GM23338 (cell line): ENCODE measurements around the gene SLC19A1. TPM values are rescaled to one million over a fixed set of nuclear protein-coding genes. Genes with fewer than 3 reads are reported as not detected.

Experiments
- ATAC-seq: fragments of 200-7000 bp; cut with Tn5 transposase; 3 replicates; pipeline ENCODE4 v1.9.1; 2020
- DNase-seq: peaks from one replicate; pipeline ENCODE4 v3.0.0-alpha.2; 2015; ENCODE audit warnings: low spot score
- H2AFZ ChIP-seq: fragments of 200-600 bp; sonication (generic); 2 replicates; pipeline ENCODE4 v1.8.0; 2016; ENCODE audit warnings: antibody characterized with exemption, mild to moderate bottlenecking, moderate library complexity
- H3F3A ChIP-seq: fragments of 200-600 bp; sonication (generic); replicated peaks from 2 replicates; pipeline ENCODE4 v1.8.0; 2017; ENCODE audit warnings: antibody characterized with exemption, mixed run types, low read depth
- H3K27ac ChIP-seq: fragments of 200-600 bp; sonication (generic); 2 replicates; pipeline ENCODE4 v1.6.1; 2016; ENCODE audit warnings: low read depth
- H3K27me3 ChIP-seq: fragments of 200-600 bp; sonication (generic); 2 replicates; pipeline ENCODE4 v1.8.0; 2016; ENCODE audit warnings: mild to moderate bottlenecking, mixed run types, moderate library complexity; ENCODE audit not compliant: insufficient read depth
- H3K36me3 ChIP-seq: fragments of 200-600 bp; sonication (generic); 2 replicates; pipeline ENCODE4 v1.8.0; 2016; ENCODE audit warnings: mild to moderate bottlenecking; ENCODE audit not compliant: insufficient read depth
- H3K4me1 ChIP-seq: fragments of 200-600 bp; sonication (generic); 2 replicates; pipeline ENCODE4 v1.8.0; 2016; ENCODE audit warnings: mild to moderate bottlenecking, moderate library complexity; ENCODE audit not compliant: insufficient read depth
- H3K4me2 ChIP-seq: fragments of 200-600 bp; sonication (generic); 2 replicates; pipeline ENCODE4 v1.7.1; 2017; ENCODE audit warnings: mixed run types
- H3K4me3 ChIP-seq: fragments of 200-600 bp; sonication (generic); 2 replicates; pipeline ENCODE4 v1.6.1; 2016; ENCODE audit warnings: mixed run types
- H3K79me2 ChIP-seq: fragments of 200-600 bp; sonication (generic); replicated peaks from 2 replicates; pipeline ENCODE4 v1.8.0; 2017; ENCODE audit warnings: mild to moderate bottlenecking; ENCODE audit not compliant: insufficient read depth
- H3K9me2 ChIP-seq: fragments of 200-600 bp; sonication (generic); 2 replicates; pipeline ENCODE4 v1.8.0; 2017; ENCODE audit not compliant: insufficient read depth
- H4K20me1 ChIP-seq: fragments of 200-600 bp; sonication (generic); replicated peaks from 2 replicates; pipeline ENCODE4 v1.8.0; 2017; ENCODE audit warnings: mild to moderate bottlenecking; ENCODE audit not compliant: insufficient read depth
- H3K27ac Mint-ChIP-seq: 2 replicates; pipeline ENCODE4 v1.8.0; 2020; ENCODE audit warnings: inconsistent platforms, mild to moderate bottlenecking, moderate library complexity, mixed read lengths
- H3K27me3 Mint-ChIP-seq: 3 replicates; pipeline ENCODE4 v1.8.0; 2022; ENCODE audit warnings: low read depth, mild to moderate bottlenecking, moderate library complexity, mixed read lengths, inconsistent platforms; ENCODE audit not compliant: insufficient read depth, poor library complexity
- H3K36me3 Mint-ChIP-seq: 3 replicates; pipeline ENCODE4 v1.8.0; 2021; ENCODE audit warnings: low read depth, mild to moderate bottlenecking, inconsistent platforms, moderate library complexity, mixed read lengths
- H3K4me1 Mint-ChIP-seq: 3 replicates; pipeline ENCODE4 v1.8.0; 2020; ENCODE audit warnings: mild to moderate bottlenecking, inconsistent platforms, mixed read lengths
- H3K4me3 Mint-ChIP-seq: 3 replicates; pipeline ENCODE4 v1.8.0; 2021; ENCODE audit warnings: moderate library complexity, mild to moderate bottlenecking, inconsistent platforms, mixed read lengths
- H3K9me3 Mint-ChIP-seq: 3 replicates; pipeline ENCODE4 v1.8.0; 2020; ENCODE audit warnings: moderate library complexity, mild to moderate bottlenecking, inconsistent platforms, mixed read lengths
- CREB1 ChIP-seq: fragments of 250-450 bp; sonication (Bioruptor Pico); IDR thresholded peaks from 2 replicates; pipeline ENCODE4 v1.5.0; 2020; ENCODE audit warnings: low read depth, mild to moderate bottlenecking, moderate library complexity
- EZH2 ChIP-seq: fragments of 200-600 bp; sonication (generic); IDR thresholded peaks from one replicate; pipeline ENCODE4 v1.8.0; 2017; ENCODE audit warnings: antibody characterized with exemption, mild to moderate bottlenecking, low read depth; ENCODE audit not compliant: unreplicated experiment
- EZH2phosphoT487 ChIP-seq: fragments of 200-600 bp; sonication (generic); IDR thresholded peaks from one replicate; pipeline ENCODE4 v1.8.1; 2018; ENCODE audit warnings: antibody characterized with exemption; ENCODE audit not compliant: unreplicated experiment
- JUNB ChIP-seq: IDR thresholded peaks from one replicate; pipeline ENCODE4 v1.6.1; 2016; ENCODE audit warnings: antibody characterized with exemption; ENCODE audit not compliant: unreplicated experiment
- POLR2AphosphoS5 ChIP-seq: IDR thresholded peaks from 2 replicates; pipeline ENCODE4 v1.6.1; 2016; ENCODE audit warnings: antibody characterized with exemption, low read depth
- STAT1 ChIP-seq: IDR thresholded peaks from one replicate; pipeline ENCODE4 v1.6.1; 2016; ENCODE audit warnings: antibody characterized with exemption; ENCODE audit not compliant: unreplicated experiment
- ZNF331 ChIP-seq: fragments of 250-450 bp; sonication (Bioruptor Pico); IDR thresholded peaks from 2 replicates; pipeline ENCODE4 v1.5.0; 2020; ENCODE audit warnings: low read depth, mild to moderate bottlenecking, moderate library complexity
- polyA plus RNA-seq: library from polyadenylated mRNA; unstranded; fragments of >200 nt; fragmentation: Nextera tagmentation; extraction: Ambion mirVana; gene quantifications from 2 replicates; pipeline ENCODE4 v1.2.1, GENCODE V29; 2016
- total RNA-seq: library from RNA; depleted of rRNA; stranded (reverse); fragments of >200 nt; shearing (Covaris generic); gene quantifications from 2 replicates; pipeline ENCODE4 v1.2.3, GENCODE V29; 2014
- TF ChIP-seq, protein P1 (sequence below): fragments of 250-450 bp; sonication (Bioruptor Pico); IDR thresholded peaks from 2 replicates; pipeline ENCODE4 v1.5.0; 2020; ENCODE audit warnings: mild to moderate bottlenecking, moderate library complexity
- TF ChIP-seq, protein P2 (sequence below): IDR thresholded peaks from 2 replicates; pipeline ENCODE4 v1.6.1; 2016; ENCODE audit warnings: antibody characterized with exemption
- TF ChIP-seq, protein P3 (sequence below), 2 experiments: fragments of 200-600 bp in 1 of 2; sonication (generic) in 1 of 2; conservative IDR thresholded peaks; 2 replicates each; pipeline versions ENCODE4 v1.5.1 to v1.6.1; 2016 to 2017; ENCODE audit warnings: antibody characterized with exemption in 2 of 2, low read depth in 2 of 2, mild to moderate bottlenecking in 2 of 2, moderate library complexity in 1 of 2
- TF ChIP-seq, protein P4 (sequence below): IDR thresholded peaks from one replicate; pipeline ENCODE4 v1.6.1; 2018; ENCODE audit warnings: antibody characterized with exemption; ENCODE audit not compliant: unreplicated experiment

SLC19A1 gene
- total and polyA plus RNA-seq, 2 experiments from 2014 or later = 31.2 to 33.0 TPM

DNA sequence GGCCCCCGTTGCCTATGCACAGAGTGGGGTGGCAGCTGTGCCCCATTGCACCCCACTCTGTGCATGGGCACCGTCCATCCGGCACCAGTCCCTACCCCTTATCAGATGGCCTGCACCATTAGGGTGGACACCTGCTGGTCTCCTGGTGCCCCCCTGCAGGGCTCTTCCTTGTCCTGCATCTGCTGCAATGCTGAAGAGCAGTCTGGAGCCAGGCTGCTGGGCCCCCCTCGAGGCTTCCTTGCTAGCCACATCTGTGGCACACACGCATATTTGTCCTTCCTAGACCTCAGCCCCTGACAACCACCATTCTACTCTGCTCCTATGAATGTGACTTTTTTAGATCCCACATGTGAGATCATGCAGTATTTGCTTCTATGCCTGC is 80.9 kb downstream of the SLC19A1 start (continued):
- TF ChIP-seq, protein P1, sequence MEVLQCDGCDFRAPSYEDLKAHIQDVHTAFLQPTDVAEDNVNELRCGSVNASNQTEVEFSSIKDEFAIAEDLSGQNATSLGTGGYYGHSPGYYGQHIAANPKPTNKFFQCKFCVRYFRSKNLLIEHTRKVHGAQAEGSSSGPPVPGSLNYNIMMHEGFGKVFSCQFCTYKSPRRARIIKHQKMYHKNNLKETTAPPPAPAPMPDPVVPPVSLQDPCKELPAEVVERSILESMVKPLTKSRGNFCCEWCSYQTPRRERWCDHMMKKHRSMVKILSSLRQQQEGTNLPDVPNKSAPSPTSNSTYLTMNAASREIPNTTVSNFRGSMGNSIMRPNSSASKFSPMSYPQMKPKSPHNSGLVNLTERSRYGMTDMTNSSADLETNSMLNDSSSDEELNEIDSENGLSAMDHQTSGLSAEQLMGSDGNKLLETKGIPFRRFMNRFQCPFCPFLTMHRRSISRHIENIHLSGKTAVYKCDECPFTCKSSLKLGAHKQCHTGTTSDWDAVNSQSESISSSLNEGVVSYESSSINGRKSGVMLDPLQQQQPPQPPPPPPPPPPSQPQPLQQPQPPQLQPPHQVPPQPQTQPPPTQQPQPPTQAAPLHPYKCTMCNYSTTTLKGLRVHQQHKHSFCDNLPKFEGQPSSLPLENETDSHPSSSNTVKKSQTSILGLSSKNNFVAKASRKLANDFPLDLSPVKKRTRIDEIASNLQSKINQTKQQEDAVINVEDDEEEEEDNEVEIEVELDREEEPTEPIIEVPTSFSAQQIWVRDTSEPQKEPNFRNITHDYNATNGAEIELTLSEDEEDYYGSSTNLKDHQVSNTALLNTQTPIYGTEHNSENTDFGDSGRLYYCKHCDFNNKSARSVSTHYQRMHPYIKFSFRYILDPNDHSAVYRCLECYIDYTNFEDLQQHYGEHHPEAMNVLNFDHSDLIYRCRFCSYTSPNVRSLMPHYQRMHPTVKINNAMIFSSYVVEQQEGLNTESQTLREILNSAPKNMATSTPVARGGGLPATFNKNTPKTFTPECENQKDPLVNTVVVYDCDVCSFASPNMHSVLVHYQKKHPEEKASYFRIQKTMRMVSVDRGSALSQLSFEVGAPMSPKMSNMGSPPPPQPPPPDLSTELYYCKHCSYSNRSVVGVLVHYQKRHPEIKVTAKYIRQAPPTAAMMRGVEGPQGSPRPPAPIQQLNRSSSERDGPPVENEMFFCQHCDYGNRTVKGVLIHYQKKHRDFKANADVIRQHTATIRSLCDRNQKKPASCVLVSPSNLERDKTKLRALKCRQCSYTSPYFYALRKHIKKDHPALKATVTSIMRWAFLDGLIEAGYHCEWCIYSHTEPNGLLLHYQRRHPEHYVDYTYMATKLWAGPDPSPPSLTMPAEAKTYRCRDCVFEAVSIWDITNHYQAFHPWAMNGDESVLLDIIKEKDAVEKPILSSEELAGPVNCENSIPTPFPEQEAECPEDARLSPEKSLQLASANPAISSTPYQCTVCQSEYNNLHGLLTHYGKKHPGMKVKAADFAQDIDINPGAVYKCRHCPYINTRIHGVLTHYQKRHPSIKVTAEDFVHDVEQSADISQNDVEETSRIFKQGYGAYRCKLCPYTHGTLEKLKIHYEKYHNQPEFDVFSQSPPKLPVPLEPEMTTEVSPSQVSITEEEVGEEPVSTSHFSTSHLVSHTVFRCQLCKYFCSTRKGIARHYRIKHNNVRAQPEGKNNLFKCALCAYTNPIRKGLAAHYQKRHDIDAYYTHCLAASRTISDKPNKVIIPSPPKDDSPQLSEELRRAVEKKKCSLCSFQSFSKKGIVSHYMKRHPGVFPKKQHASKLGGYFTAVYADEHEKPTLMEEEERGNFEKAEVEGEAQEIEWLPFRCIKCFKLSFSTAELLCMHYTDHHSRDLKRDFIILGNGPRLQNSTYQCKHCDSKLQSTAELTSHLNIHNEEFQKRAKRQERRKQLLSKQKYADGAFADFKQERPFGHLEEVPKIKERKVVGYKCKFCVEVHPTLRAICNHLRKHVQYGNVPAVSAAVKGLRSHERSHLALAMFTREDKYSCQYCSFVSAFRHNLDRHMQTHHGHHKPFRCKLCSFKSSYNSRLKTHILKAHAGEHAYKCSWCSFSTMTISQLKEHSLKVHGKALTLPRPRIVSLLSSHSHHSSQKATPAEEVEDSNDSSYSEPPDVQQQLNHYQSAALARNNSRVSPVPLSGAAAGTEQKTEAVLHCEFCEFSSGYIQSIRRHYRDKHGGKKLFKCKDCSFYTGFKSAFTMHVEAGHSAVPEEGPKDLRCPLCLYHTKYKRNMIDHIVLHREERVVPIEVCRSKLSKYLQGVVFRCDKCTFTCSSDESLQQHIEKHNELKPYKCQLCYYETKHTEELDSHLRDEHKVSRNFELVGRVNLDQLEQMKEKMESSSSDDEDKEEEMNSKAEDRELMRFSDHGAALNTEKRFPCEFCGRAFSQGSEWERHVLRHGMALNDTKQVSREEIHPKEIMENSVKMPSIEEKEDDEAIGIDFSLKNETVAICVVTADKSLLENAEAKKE (CRISPR knock-in tag) = no peak
- TF ChIP-seq EZH2 (no peak), ZNF331 (no peak)

DNA sequence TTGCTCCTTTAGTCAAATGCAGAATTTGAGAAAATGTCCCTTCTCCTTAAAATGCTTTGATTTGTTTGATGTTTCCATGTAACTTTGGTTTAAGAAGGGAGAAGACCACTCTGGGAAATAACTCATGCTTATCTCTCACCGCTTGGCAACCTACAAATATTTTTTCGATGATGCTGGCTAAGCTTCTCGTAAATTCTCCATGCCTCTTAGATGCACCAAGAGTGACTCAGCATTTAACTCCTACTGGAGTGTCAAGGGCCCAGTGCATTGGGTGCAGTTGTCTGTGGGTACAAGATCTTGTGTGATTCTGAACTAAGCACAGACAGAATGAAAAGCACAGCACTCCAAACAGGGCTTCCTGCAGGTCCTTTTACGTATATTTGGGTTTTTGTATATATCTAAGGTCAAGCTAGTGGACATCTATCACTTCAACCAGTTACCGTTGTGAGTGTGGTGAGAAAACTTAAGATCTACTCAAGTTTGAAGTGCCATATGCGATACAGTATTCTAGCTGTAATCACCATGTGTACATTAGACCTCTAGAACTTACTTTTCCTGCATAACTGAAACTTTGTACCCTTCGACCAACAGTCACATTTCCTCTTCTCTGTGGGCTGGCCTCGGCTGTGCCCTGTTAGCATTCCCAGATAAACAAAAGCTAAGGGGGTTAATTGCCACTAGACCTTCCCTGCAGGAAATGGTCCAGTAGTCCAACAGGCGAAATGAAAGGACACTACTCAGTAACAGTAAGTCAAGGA is 81.5 kb downstream of the SLC19A1 start:
- DNase-seq = no peak
- Mint-ChIP-seq H3K27me3 (peaks cover 16% of the 10 kb centered on the region), H3K36me3 (peaks cover 48% of the 10 kb centered on the region), H3K27ac (no peak overlapping the region; the same call in 1 of the 2 replicates), H3K9me3 (peaks cover 8% of the 10 kb centered on the region), H3K4me3 (no peak overlapping the region; the same call in 2 of the 3 replicates), H3K4me1 (peaks cover 10% of the 10 kb centered on the region; the same call in 1 of the 3 replicates)
- no peak for ATAC-seq
- peaks cover 8% of the 10 kb centered on the region for H4K20me1 ChIP-seq
- H3K36me3 ChIP-seq = no peaks in the 10 kb centered on the region; the same call in 1 of the 2 replicates
- H3K4me2 ChIP-seq = no peak overlapping the region
- H3K79me2 ChIP-seq = peaks cover 73% of the 10 kb centered on the region
- no peak overlapping the region for H3K4me3 ChIP-seq
- no peaks in the 10 kb centered on the region for H3F3A ChIP-seq
- H3K4me1 ChIP-seq = peaks cover 7% of the 10 kb centered on the region; the same call in 1 of the 2 replicates
- H3K27ac ChIP-seq = 0 out of 2 replicates have a peak overlapping the region, but pooled peaks have one; percentile 63
- no peak overlapping the region for H2AFZ ChIP-seq
- H3K27me3 ChIP-seq = no peaks in the 10 kb centered on the region
- H3K9me2 ChIP-seq = no peaks in the 10 kb centered on the region
- TF ChIP-seq POLR2AphosphoS5 (no peak), JUNB (no peak), CREB1 (CRISPR knock-in tag) (no peak), ZNF331 (no peak), STAT1 (no peak), EZH2phosphoT487 (no peak), EZH2 (no peak)
- TF ChIP-seq, protein P2, sequence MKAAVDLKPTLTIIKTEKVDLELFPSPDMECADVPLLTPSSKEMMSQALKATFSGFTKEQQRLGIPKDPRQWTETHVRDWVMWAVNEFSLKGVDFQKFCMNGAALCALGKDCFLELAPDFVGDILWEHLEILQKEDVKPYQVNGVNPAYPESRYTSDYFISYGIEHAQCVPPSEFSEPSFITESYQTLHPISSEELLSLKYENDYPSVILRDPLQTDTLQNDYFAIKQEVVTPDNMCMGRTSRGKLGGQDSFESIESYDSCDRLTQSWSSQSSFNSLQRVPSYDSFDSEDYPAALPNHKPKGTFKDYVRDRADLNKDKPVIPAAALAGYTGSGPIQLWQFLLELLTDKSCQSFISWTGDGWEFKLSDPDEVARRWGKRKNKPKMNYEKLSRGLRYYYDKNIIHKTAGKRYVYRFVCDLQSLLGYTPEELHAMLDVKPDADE = no peak
- TF ChIP-seq, protein P3, sequence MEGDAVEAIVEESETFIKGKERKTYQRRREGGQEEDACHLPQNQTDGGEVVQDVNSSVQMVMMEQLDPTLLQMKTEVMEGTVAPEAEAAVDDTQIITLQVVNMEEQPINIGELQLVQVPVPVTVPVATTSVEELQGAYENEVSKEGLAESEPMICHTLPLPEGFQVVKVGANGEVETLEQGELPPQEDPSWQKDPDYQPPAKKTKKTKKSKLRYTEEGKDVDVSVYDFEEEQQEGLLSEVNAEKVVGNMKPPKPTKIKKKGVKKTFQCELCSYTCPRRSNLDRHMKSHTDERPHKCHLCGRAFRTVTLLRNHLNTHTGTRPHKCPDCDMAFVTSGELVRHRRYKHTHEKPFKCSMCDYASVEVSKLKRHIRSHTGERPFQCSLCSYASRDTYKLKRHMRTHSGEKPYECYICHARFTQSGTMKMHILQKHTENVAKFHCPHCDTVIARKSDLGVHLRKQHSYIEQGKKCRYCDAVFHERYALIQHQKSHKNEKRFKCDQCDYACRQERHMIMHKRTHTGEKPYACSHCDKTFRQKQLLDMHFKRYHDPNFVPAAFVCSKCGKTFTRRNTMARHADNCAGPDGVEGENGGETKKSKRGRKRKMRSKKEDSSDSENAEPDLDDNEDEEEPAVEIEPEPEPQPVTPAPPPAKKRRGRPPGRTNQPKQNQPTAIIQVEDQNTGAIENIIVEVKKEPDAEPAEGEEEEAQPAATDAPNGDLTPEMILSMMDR (conservative IDR thresholded peaks at IDR 0.05; ENCODE audit: low read depth in 2 of 2) = no peak
- TF ChIP-seq, protein P4, sequence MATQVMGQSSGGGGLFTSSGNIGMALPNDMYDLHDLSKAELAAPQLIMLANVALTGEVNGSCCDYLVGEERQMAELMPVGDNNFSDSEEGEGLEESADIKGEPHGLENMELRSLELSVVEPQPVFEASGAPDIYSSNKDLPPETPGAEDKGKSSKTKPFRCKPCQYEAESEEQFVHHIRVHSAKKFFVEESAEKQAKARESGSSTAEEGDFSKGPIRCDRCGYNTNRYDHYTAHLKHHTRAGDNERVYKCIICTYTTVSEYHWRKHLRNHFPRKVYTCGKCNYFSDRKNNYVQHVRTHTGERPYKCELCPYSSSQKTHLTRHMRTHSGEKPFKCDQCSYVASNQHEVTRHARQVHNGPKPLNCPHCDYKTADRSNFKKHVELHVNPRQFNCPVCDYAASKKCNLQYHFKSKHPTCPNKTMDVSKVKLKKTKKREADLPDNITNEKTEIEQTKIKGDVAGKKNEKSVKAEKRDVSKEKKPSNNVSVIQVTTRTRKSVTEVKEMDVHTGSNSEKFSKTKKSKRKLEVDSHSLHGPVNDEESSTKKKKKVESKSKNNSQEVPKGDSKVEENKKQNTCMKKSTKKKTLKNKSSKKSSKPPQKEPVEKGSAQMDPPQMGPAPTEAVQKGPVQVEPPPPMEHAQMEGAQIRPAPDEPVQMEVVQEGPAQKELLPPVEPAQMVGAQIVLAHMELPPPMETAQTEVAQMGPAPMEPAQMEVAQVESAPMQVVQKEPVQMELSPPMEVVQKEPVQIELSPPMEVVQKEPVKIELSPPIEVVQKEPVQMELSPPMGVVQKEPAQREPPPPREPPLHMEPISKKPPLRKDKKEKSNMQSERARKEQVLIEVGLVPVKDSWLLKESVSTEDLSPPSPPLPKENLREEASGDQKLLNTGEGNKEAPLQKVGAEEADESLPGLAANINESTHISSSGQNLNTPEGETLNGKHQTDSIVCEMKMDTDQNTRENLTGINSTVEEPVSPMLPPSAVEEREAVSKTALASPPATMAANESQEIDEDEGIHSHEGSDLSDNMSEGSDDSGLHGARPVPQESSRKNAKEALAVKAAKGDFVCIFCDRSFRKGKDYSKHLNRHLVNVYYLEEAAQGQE = no peak
